NT2/D1 (cell line): ENCODE data around the gene UCMA.

Experiments
- SUZ12 ChIP-seq: IDR thresholded peaks from 2 replicates; pipeline ENCODE4 v1.6.1; 2011; ENCODE audit not compliant: insufficient read length, insufficient read depth; ENCODE audit errors: extremely low read depth
- ZNF274 ChIP-seq: IDR thresholded peaks from 2 replicates; pipeline ENCODE4 v1.6.1; 2011; ENCODE audit warnings: mild to moderate bottlenecking, low read depth, low read length

DNA sequence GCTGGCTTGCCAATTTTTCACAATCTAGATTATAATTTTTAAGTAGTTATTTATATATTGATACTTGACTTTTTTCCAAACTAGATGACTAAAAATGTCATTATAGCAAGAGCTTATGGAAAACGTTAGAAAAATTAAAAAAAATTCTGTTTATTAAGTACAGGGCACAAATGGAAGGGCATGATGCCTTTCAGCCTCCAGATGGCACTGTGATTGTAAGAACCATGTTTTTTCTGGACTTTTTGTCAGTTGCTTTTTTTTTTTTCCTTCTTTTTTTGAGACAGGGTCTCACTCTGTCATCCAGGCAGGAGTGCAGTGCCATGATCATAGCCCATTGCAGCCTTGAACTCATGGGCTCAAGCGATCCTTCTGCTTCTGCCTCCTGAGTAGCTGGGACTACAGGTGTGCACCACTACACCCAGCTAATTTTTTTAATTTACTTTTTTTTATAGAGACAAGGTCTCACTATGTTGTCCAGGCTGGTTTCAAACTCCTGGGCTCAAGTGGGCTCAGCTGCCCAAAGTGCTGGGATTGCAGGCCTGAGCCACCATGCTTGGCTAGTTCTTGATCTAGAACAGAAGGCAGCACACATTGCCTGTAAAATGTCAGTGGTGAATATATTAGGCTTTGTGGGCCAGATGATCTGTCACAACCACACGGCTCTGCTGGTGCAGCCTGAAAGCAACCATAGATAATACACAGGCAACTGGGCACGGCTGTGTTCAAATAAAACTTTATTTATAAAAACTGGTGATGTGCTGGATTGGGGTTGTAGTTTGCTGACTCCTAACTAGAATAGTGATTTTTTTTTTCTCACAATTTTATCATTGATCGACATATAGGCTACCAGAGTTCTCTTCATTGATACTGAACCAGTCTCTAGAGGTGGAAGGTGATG lies 27.4 kb downstream of the UCMA start:
- TF ChIP-seq ZNF274 (no peak), SUZ12 (no peak)
